Thyroid gland (tissue), 4 donors: ENCODE results near the gene LRRC36. TPM values are rescaled to one million over a fixed set of nuclear protein-coding genes. Genes with fewer than 3 reads are reported as not detected.

Experiments
- DNase-seq, 2 donors: peaks; one replicate each; pipeline ENCODE4 v3.0.0-alpha.2; 2019
- H3K27ac ChIP-seq, 3 donors: fragments of 200-600 bp; sonication (generic); 1 replicate in 2 of 3; 2 replicates in 1 of 3; pipeline ENCODE4 v1.5.1; 2016 to 2019; ENCODE audit warnings: mild to moderate bottlenecking in 1 of 3, moderate library complexity in 1 of 3
- H3K27me3 ChIP-seq: fragments of 200-600 bp; sonication (generic); one replicate; pipeline ENCODE4 v1.5.1; 2019
- H3K36me3 ChIP-seq, 2 donors: fragments of 200-600 bp; sonication (generic); one replicate each; pipeline ENCODE4 v1.5.1; 2016 to 2019
- H3K4me1 ChIP-seq, 2 donors: fragments of 200-600 bp; sonication (generic); one replicate each; pipeline ENCODE4 v1.5.1; 2017 to 2019
- H3K4me3 ChIP-seq, 3 donors: fragments of 200-600 bp; sonication (generic); replicated peaks in 1 of 3; 1 replicate in 2 of 3; 2 replicates in 1 of 3; pipeline ENCODE4 v1.5.1; 2016; ENCODE audit warnings: mild to moderate bottlenecking in 1 of 3
- H3K9me3 ChIP-seq: fragments of 200-600 bp; sonication (generic); one replicate; pipeline ENCODE4 v1.5.1; 2017
- POLR2A ChIP-seq, 2 donors: fragments of 450-650 bp; IDR thresholded peaks; one replicate each; pipeline ENCODE4 v1.6.1; 2017; ENCODE audit warnings: antibody characterized with exemption in 2 of 2, mild to moderate bottlenecking in 2 of 2, moderate library complexity in 1 of 2
- WGBS, 2 donors: methylation state at CpG; one replicate each; pipeline ENCODE4 v1.1.5; 2017; 5-methylcytosine and 5-hydroxymethylcytosine counted together
- intact Hi-C: fragments of 100-400 bp; cut with DNase I; formaldehyde crosslinking; loops from one replicate; pipeline ENCODE4 v1.15.1; 2023
- total RNA-seq, 4 donors: library from RNA; depleted of rRNA; stranded (reverse); fragments of >200 nt; gene quantifications; one replicate each; pipeline ENCODE4 v1.2.3, GENCODE V29; 2016
- TF ChIP-seq, protein P1 (sequence below), 6 experiments: fragments of 200-600 bp in 3 of 6; fragments of 450-650 bp in 3 of 6; sonication (generic) in 3 of 6; IDR thresholded peaks; one replicate each; pipeline ENCODE4 v1.5.1; 2016 to 2019; ENCODE audit warnings: antibody characterized with exemption in 6 of 6, mild to moderate bottlenecking in 2 of 6, inconsistent platforms in 1 of 6, moderate library complexity in 1 of 6

Gene LRRC36
- total RNA-seq, 4 donors from 2014 or later, result 0.22 TPM; not detected in 3

DNA sequence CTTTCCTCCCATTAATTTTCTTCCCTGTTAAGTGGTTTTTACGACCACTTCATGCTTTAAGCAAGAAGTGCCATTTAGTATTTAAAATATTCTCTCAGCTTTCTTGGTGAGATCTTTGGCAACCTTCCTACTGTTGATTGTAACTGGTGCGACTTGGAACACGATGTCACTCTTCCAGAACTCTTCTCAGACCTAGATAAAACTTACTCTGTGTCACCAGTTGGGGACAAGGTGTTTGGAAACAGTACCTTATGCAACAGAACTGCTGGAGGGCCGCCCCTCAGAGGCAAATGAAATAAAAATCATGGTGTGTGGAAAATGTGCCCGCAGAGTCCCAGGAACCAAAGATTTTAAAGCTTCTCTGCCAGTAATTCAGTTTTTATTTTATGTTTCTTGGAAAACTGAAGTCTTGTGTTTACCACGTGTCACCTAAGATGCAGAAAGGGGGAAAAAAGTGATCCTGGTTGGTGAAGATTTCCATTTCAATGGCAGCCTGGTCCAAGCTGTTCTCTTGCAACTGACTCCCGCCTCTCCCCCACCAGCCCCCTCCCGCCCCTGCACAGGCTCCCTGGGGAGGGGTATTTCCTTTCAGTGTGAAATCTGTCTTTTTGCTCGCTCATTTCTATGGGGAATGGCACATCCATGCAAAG, 97.1 kb downstream of the LRRC36 start:
- no peaks in the 10 kb centered on the region for H3K27me3 ChIP-seq
- WGBS, 2 donors, result 35 to 37% methylated on average over 9 of the region's 9 CpGs
- intact Hi-C loops, result no loop called here
- H3K4me3 ChIP-seq, result no peak overlapping the region
- H3K9me3 ChIP-seq, result no peaks in the 10 kb centered on the region
- peaks cover 25 to 42% of the 10 kb centered on the region in 2 donors for H3K4me1 ChIP-seq
- H3K36me3 ChIP-seq, result no peaks in the 10 kb centered on the region
- H3K27ac ChIP-seq, result peak overlapping the region; percentile 57 to 96 (median 77)
- TF ChIP-seq, protein P1, sequence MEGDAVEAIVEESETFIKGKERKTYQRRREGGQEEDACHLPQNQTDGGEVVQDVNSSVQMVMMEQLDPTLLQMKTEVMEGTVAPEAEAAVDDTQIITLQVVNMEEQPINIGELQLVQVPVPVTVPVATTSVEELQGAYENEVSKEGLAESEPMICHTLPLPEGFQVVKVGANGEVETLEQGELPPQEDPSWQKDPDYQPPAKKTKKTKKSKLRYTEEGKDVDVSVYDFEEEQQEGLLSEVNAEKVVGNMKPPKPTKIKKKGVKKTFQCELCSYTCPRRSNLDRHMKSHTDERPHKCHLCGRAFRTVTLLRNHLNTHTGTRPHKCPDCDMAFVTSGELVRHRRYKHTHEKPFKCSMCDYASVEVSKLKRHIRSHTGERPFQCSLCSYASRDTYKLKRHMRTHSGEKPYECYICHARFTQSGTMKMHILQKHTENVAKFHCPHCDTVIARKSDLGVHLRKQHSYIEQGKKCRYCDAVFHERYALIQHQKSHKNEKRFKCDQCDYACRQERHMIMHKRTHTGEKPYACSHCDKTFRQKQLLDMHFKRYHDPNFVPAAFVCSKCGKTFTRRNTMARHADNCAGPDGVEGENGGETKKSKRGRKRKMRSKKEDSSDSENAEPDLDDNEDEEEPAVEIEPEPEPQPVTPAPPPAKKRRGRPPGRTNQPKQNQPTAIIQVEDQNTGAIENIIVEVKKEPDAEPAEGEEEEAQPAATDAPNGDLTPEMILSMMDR (IDR thresholded peaks at IDR 0.05), result no peak
- TF ChIP-seq POLR2A (IDR thresholded peaks at IDR 0.05), result no peak
- peak in 1 of 2 donors; percentile 63 for DNase-seq

DNA sequence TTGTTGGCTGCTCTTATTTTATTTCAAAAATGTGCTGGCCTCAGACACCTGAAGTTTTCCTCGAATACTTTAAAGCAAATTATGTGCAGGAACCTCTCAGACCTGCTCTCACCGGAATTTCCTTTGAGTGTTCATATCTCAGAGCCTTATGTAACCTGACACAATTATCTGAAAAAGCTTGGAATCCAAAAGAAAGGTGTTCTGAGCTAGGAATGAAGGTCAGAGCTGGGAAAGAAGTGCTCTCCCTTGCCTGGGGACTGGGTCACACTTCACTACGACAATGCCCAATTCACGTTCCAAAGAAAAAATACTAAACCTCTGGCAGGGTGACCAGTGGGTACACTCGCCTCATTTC, 97.6 kb downstream of the LRRC36 start:
- Histone ChIP-seq H3K4me3 (no peak overlapping the region), H3K27me3 (no peaks in the 10 kb centered on the region), H3K4me1 (peaks cover 25 to 46% of the 10 kb centered on the region in 2 donors), H3K36me3 (no peaks in the 10 kb centered on the region), H3K9me3 (no peaks in the 10 kb centered on the region), H3K27ac (peak overlapping the region; percentile 57 to 96 (median 77))
- no peak for DNase-seq
- WGBS, 2 donors, result 24 to 26% methylated on average over 5 of the region's 5 CpGs
- intact Hi-C loops, result no loop called here
- TF ChIP-seq, protein P1 (IDR thresholded peaks at IDR 0.05), result no peak
- no peak for TF ChIP-seq POLR2A (IDR thresholded peaks at IDR 0.05)

DNA sequence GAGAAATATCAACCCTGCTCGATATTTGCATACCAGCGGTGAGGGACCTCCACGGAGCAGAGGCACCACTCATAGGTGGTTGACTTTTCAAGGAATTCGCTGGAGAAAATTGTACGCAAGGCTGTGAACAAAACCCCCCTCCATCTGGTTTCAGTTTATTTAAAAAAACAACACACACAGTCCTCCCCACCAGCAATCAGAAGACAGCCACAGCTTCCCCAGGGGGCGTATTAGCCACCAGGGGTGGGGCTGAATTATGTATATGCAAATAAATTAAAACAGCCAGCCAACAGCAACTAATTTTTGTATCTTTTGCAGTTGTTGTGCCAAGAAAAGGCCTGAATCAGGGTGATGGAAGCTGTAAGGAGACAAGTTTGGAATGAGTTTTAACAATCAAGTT, 98.4 kb downstream of the LRRC36 start:
- TF ChIP-seq, protein P1 (IDR thresholded peaks at IDR 0.05), result no peak
- no peak for TF ChIP-seq POLR2A (IDR thresholded peaks at IDR 0.05)
- H3K27me3 ChIP-seq, result no peaks in the 10 kb centered on the region
- H3K27ac ChIP-seq, result peak overlapping the region; percentile 57 to 96 (median 77)
- H3K36me3 ChIP-seq, result no peaks in the 10 kb centered on the region
- intact Hi-C loops, result loop anchor here (5.0 kb wide), 1 partner anchor 42 kb away; no protein-coding TSS in a partner anchor
- no peaks in the 10 kb centered on the region for H3K9me3 ChIP-seq
- peaks cover 27 to 54% of the 10 kb centered on the region in 2 donors for H3K4me1 ChIP-seq
- 15 to 19% methylated on average over 6 of the region's 6 CpGs for WGBS, 2 donors
- peak in 1 of 2 donors; percentile 49 for DNase-seq
- H3K4me3 ChIP-seq, result no peak overlapping the region

DNA sequence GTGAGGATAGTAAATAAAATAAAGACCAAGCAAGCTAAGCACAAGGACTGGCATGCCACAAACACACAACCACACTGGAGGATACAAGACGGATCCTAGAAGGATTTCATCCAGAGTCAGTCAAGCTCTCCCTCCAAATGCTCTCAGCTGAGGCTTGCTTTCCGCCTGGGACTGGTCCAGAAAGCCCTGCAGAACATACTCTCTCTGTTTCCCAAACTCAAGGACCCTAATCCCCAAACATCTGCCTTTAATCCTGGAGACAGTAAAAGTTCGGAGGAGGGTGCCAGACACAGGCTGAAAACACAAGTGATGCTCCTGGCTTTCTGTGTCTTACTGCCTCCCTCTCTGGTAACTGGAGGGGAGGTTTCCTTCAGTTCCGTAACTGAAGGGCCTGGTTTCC, 99.0 kb downstream of the LRRC36 start:
- no peak for DNase-seq
- 77 to 84% methylated on average over 4 of the region's 4 CpGs for WGBS, 2 donors
- intact Hi-C loops, result loop anchor here (5.0 kb wide), 1 partner anchor 42 kb away; no protein-coding TSS in a partner anchor
- no peaks in the 10 kb centered on the region for H3K9me3 ChIP-seq
- no peaks in the 10 kb centered on the region for H3K36me3 ChIP-seq
- no peak overlapping the region for H3K4me3 ChIP-seq
- peak overlapping the region in 2 of 3 donors; percentile 77 to 96 for H3K27ac ChIP-seq
- no peaks in the 10 kb centered on the region for H3K27me3 ChIP-seq
- H3K4me1 ChIP-seq, result peaks cover 31 to 59% of the 10 kb centered on the region in 2 donors
- TF ChIP-seq, protein P1 (IDR thresholded peaks at IDR 0.05), result no peak
- no peak for TF ChIP-seq POLR2A (IDR thresholded peaks at IDR 0.05)

DNA sequence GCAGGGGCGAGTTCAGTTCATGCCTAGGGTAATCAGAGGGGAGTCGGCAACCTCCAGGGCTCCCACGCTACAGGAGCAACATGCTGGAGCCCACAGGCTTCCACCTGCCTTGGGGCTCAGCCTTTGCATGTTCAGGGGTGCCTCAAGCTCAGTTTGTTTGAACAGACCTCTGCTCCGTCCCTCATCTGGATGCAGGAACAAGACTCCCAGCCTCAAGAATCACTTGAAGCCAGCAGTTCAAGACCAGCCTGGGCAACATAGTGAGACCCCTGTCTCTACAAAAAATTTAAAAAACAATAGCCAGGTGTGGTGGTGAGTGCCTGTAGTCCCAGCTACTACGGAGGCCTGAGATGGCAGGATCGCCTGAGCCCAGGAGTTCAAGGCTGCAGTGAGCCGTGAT, 99.4 kb downstream of the LRRC36 start:
- no peak for TF ChIP-seq POLR2A (IDR thresholded peaks at IDR 0.05)
- TF ChIP-seq, protein P1 (IDR thresholded peaks at IDR 0.05), result no peak
- WGBS, 2 donors, result 95 to 96% methylated on average over 7 of the region's 7 CpGs
- DNase-seq, result no peak
- intact Hi-C loops, result loop anchor here (5.0 kb wide), 1 partner anchor 41 kb away; no protein-coding TSS in a partner anchor
- peak overlapping the region in 2 of 3 donors; percentile 77 to 96 for H3K27ac ChIP-seq
- H3K4me3 ChIP-seq, result no peak overlapping the region
- H3K36me3 ChIP-seq, result no peaks in the 10 kb centered on the region
- H3K4me1 ChIP-seq, result peaks cover 31 to 62% of the 10 kb centered on the region in 2 donors
- H3K27me3 ChIP-seq, result no peaks in the 10 kb centered on the region
- no peaks in the 10 kb centered on the region for H3K9me3 ChIP-seq
